A375 (cell line): ENCODE data around the gene HS3ST2. TPM values are rescaled to one million over a fixed set of nuclear protein-coding genes. Genes with fewer than 3 reads are reported as not detected.

Experiments
- total RNA-seq: library from RNA; depleted of rRNA; stranded (reverse); fragments of >200 nt; shearing (Covaris generic); gene quantifications from 2 replicates; pipeline ENCODE4 v1.2.3, GENCODE V29; 2014; rRNA removed

Gene HS3ST2
- not detected in 2 replicates for total RNA-seq

DNA sequence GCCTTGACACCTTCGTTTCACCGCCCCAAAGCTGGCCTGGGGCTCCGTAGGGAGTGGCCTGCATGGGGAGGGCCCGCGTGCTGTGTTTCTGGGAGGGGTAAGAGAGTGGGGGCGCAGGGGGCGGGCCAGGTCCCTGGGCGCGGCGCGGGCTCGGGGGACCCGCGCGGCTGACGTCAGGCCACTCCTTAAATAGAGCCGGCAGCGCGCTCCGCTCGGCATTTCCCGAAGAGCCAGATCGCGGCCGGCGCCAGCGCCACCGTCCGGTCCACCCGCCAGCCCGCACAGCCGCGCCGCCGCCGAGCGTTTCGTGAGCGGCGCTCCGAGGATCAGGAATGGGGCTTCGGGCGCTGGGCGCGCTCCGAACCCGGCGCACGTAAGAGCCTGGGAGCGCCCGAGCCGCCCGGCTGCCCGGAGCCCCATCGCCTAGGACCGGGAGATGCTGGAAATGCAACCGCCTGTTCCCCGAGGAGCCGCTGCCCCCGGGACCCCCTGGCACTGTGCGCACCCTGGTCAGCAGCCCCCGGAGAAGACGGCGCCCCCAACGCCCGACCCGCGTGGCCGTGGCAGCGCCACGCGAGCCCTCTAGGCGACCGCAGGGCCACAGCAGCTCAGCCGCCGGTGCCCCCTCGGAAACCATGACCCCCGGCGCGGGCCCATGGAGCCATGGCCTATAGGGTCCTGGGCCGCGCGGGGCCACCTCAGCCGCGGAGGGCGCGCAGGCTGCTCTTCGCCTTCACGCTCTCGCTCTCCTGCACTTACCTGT, at the start of gene HS3ST2:
HS3ST2 (plus strand) TSS at position 215 of the 763 bp plus-strand sequence; CDS start at position 664, 449 bp downstream.

